ENCODE results near the gene ADGRB3. TPM values are rescaled to one million over a fixed set of nuclear protein-coding genes. Genes with fewer than 3 reads are reported as not detected.

Gene ADGRB3
- total and polyA plus RNA-seq, 2 experiments from 2014 or later, result 1.2 to 1.4 TPM

DNA sequence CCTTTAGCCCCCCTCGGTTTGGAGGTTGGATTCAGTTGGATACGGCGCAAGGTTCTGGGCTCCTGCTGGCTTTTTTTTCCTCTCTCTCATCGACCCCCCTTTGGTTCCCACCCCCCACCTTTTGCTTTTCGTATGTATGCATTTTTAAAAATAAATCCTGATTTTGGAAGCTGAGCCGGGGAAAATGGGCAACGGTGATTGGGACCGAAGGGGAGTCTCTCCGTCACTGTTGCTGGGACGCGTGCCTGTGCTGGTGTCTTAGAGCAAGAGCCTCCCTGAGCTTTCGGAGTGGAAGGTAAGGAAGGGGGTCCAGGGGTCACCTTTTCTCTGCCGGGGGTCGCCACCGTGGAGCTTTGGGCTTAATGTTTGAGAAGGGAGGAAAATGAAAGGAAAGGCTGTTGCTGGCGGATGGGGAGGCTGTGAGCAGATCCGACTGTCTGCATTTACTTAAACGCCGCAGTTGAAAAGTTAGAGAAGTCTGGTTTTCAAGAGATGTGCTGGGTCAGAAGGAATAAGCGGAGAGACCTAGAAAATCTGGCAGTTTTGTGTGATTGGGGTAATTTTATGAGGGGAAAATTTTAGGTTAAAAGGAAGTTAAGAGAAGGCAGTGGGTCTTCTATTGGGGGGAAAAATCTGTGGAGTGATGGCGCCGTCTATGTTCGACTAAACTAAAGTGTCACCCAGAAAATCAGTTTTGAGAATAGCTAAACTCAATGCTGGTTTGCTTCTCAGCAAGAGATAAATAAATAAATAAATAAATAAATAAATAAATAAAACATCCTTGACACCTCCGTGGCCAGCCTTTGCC lies 828 bp downstream of the ADGRB3 start:
- Histone ChIP-seq H3K27me3 (peaks cover 81% of the 10 kb centered on the region), H3K36me3 (no peaks in the 10 kb centered on the region), H3K4me3 (peak overlapping the region; percentile 70), H3K9me3 (ENCODE audit: low read depth) (no peaks in the 10 kb centered on the region), H3K27ac (no peak overlapping the region), H3K4me1 (ENCODE audit: low read depth) (peaks cover 15% of the 10 kb centered on the region)
- TF ChIP-seq, protein P1, sequence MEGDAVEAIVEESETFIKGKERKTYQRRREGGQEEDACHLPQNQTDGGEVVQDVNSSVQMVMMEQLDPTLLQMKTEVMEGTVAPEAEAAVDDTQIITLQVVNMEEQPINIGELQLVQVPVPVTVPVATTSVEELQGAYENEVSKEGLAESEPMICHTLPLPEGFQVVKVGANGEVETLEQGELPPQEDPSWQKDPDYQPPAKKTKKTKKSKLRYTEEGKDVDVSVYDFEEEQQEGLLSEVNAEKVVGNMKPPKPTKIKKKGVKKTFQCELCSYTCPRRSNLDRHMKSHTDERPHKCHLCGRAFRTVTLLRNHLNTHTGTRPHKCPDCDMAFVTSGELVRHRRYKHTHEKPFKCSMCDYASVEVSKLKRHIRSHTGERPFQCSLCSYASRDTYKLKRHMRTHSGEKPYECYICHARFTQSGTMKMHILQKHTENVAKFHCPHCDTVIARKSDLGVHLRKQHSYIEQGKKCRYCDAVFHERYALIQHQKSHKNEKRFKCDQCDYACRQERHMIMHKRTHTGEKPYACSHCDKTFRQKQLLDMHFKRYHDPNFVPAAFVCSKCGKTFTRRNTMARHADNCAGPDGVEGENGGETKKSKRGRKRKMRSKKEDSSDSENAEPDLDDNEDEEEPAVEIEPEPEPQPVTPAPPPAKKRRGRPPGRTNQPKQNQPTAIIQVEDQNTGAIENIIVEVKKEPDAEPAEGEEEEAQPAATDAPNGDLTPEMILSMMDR (IDR thresholded peaks at IDR 0.05; ENCODE audit: low read depth, low read length), result no peak
- peak; percentile 38 to 45 for DNase-seq (ENCODE audit: low read depth in 1 of 2, low spot score in 1 of 2)

GRCh38 chr6:68636666-68637065 lies 1.6 kb downstream of the ADGRB3 start:
- Histone ChIP-seq H3K4me3 (no peak overlapping the region), H3K27ac (no peak overlapping the region), H3K27me3 (peaks cover 77% of the 10 kb centered on the region)

GRCh38 chr6:68637071-68637470 lies 2.0 kb downstream of the ADGRB3 start:
- Histone ChIP-seq H3K27ac (no peak overlapping the region), H3K36me3 (no peaks in the 10 kb centered on the region), H3K4me1 (ENCODE audit: low read depth) (peaks cover 15% of the 10 kb centered on the region), H3K9me3 (ENCODE audit: low read depth) (no peaks in the 10 kb centered on the region), H3K27me3 (peaks cover 72% of the 10 kb centered on the region), H3K4me3 (no peak overlapping the region)
- TF ChIP-seq, protein P1 (IDR thresholded peaks at IDR 0.05; ENCODE audit: low read depth, low read length), result no peak
- no peak for DNase-seq (ENCODE audit: low read depth in 1 of 2, low spot score in 1 of 2)

More at GRCh38 chr6:68636666-68637065, 1.6 kb downstream of the ADGRB3 start:
- no peaks in the 10 kb centered on the region for H3K9me3 ChIP-seq (ENCODE audit: low read depth)
- peaks cover 15% of the 10 kb centered on the region for H3K4me1 ChIP-seq (ENCODE audit: low read depth)
- TF ChIP-seq, protein P1 (IDR thresholded peaks at IDR 0.05; ENCODE audit: low read depth, low read length), result no peak
- no peak for DNase-seq (ENCODE audit: low read depth in 1 of 2, low spot score in 1 of 2)
- no peaks in the 10 kb centered on the region for H3K36me3 ChIP-seq

DNA sequence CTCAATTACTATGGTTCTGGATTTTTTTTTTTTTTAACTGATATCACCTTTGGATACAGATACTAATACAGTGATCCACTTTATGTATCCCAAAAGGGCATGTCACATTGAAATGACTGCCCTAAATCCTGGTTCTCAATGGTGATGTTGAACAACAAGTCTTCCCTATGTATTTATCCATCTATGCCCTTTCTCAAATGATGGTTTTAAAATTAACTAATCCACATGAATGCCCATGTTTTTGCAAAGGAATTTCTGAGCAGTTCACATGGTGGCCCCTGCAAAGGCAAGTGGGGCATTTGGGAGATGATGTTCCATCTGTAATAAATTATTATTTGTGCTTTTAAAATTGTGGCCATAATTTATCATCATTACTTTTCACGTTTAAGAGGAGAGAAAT lies 2.7 kb downstream of the ADGRB3 start:
- Histone ChIP-seq H3K9me3 (ENCODE audit: low read depth) (no peaks in the 10 kb centered on the region), H3K27ac (no peak overlapping the region), H3K4me3 (no peak overlapping the region), H3K36me3 (no peaks in the 10 kb centered on the region), H3K27me3 (peaks cover 65% of the 10 kb centered on the region), H3K4me1 (ENCODE audit: low read depth) (peaks cover 15% of the 10 kb centered on the region)
- TF ChIP-seq, protein P1 (IDR thresholded peaks at IDR 0.05; ENCODE audit: low read depth, low read length), result no peak
- no peak for DNase-seq (ENCODE audit: low read depth in 1 of 2, low spot score in 1 of 2)

DNA sequence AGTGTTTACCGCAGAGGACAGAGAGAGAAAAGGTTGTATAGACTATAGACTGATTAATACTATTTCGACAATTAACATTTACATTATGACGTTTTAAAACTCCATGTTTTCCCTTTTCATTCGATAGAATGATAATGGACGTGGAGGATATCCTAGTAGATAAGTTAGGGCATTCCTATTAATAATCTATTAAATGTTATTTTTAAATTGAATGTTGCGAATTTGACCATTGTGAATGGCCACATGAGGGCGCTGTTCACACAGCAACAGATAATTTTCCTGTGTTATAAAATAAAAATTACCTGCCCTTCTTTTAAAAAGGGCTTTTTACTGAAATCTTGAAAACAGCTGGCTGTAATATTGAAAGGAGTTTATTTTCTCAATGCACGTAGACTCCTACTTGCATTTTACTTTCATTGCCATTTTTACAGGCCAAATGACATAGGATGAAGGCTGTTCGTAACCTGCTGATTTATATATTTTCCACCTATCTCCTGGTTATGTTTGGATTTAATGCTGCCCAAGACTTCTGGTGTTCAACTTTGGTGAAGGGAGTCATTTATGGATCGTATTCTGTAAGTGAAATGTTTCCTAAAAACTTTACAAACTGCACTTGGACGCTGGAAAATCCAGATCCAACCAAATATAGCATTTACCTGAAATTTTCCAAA lies 3.3 kb downstream of the ADGRB3 start:
- no peak overlapping the region for H3K4me3 ChIP-seq
- peak; percentile 60 to 76 for DNase-seq (ENCODE audit: low read depth in 1 of 2, low spot score in 1 of 2)
- H3K27me3 ChIP-seq, result peaks cover 60% of the 10 kb centered on the region
- H3K9me3 ChIP-seq (ENCODE audit: low read depth), result no peaks in the 10 kb centered on the region
- no peak overlapping the region for H3K27ac ChIP-seq
- H3K4me1 ChIP-seq (ENCODE audit: low read depth), result peaks cover 15% of the 10 kb centered on the region
- TF ChIP-seq, protein P1 (IDR thresholded peaks at IDR 0.05; ENCODE audit: low read depth, low read length), result peak; percentile 59
- no peaks in the 10 kb centered on the region for H3K36me3 ChIP-seq
